Heart left ventricle (tissue), 13 donors: ENCODE measurements around the gene KIAA1217.

ENCODE experiments used
- CTCF ChIP-seq, 12 donors: fragments of 200-600 bp; sonication (generic) in 4 of 12; IDR thresholded peaks; one replicate each; pipeline versions ENCODE4 v1.5.0 to v1.8.0; 2018 to 2022; ENCODE audit warnings: antibody characterized with exemption in 12 of 12, mild to moderate bottlenecking in 5 of 12
- POLR2A ChIP-seq, 2 donors: fragments of 450-650 bp; IDR thresholded peaks; one replicate each; pipeline ENCODE4 v1.6.1; 2017; ENCODE audit warnings: antibody characterized with exemption in 2 of 2, mild to moderate bottlenecking in 2 of 2, moderate library complexity in 2 of 2
- donor health status: ischemic (EF 13 %, LVEDD 7.1; RV severe dilation, severe dysfunction).
- donor health status: DM: no; HTN: yes; CAD: no.
- donor health status: DM: no; HTN: no; CAD: no.
- donor health status: ischemic (EF 25% LVEDD 6.9; RV normal size, moderate dysfunction).
- donor health status: ischemic (EF 25% LVEDD 5.7; RV mildly dilated, moderate dysfunction).
- donor health status: ischemic (EF 35%, LVEDD 5.7; RV mildly dilated, moderate dysfunction).
- donor health status: nonischemic (EF 11% LVEDD 7.7; RV severe dilation, severe dysfunction).
- donor health status: DM: yes; HTN: yes; CAD: no.
- donor health status: PGD.
- donor health status: ischemic (EF 29% LVEDD 5.4; RV normal size, mild dysfunction).
- donor health status: nonischemic (EF 23%, LVEDD 6.1; RV moderate dilation, normal function).

DNA sequence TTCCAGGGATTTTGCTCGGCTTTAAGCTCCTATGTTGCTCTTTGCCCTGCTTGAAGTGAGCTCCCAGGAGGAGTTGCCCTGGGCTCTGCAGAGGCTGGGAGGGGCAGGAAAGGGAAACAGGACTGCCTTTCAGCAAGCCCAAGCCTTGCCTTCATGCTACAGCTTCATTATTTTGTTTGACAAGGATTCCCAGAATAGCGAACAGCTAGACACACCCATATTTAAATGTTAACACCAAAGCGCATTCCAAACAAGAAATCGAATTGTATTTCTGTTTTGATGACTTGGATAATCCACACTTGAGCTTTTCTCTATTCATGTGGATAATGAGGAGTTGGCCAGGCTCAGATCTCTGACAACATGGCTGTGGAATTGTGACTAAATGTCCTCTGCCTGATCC lies 6.3 kb downstream of the KIAA1217 start:
- TF ChIP-seq CTCF (IDR thresholded peaks at IDR 0.05) (no peak), POLR2A (IDR thresholded peaks at IDR 0.05) (no peak)
